Rectal smooth muscle tissue (tissue), 1 donor: ENCODE results near the gene MIDN.

Experiments
- H3K27ac ChIP-seq: one replicate; pipeline ENCODE4 v1.7.0; 2013; ENCODE audit warnings: low read depth, low read length, inconsistent platforms
- H3K27me3 ChIP-seq: one replicate; pipeline ENCODE4 v1.7.0; 2013; ENCODE audit warnings: low read length; ENCODE audit not compliant: control insufficient read depth, insufficient read depth
- H3K36me3 ChIP-seq: one replicate; pipeline ENCODE4 v1.7.0; 2013; ENCODE audit warnings: low read length; ENCODE audit not compliant: control insufficient read depth, insufficient read depth
- H3K4me1 ChIP-seq: one replicate; pipeline ENCODE4 v1.7.0; 2013; ENCODE audit warnings: low read length; ENCODE audit not compliant: control insufficient read depth, insufficient read depth
- H3K4me3 ChIP-seq: one replicate; pipeline ENCODE4 v1.7.0; 2013; ENCODE audit warnings: low read length
- H3K9ac ChIP-seq: one replicate; pipeline ENCODE4 v1.7.0; 2013; ENCODE audit warnings: low read length

The MIDN gene

GRCh38 chr19:1271528-1272422 is 23.4 kb downstream of the MIDN start:
- Histone ChIP-seq H3K4me1 (peaks cover 72% of the 10 kb centered on the region), H3K36me3 (peaks cover 30% of the 10 kb centered on the region), H3K9ac (no peak overlapping the region), H3K27ac (peak overlapping the region; percentile 99), H3K4me3 (peak overlapping the region; percentile 97), H3K27me3 (no peaks in the 10 kb centered on the region)

DNA sequence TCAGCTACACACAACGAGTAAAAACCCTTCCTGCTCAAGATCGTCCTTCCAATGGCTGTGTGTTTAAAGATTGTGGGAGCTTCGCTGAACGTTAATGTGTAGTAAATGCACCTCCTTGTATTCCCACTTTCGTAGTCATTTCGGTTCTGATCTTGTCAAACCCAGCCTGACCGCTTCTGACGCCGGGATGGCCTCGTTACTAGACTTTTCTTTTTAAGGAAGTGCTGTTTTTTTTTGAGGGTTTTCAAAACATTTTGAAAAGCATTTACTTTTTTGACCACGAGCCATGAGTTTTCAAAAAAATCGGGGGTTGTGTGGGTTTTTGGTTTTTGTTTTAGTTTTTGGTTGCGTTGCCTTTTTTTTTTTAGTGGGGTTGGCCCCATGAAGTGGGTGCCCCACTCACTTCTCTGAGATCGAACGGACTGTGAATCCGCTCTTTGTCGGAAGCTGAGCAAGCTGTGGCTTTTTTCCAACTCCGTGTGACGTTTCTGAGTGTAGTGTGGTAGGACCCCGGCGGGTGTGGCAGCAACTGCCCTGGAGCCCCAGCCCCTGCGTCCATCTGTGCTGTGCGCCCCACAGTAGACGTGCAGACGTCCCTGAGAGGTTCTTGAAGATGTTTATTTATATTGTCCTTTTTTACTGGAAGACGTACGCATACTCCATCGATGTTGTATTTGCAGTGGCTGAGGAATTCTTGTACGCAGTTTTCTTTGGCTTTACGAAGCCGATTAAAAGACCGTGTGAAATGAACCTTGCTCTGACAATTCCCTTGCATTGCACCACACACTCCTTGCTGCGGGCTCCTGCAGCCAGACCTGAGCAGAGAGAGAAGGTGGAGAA is 24.3 kb downstream of the MIDN start:
- H3K4me3 ChIP-seq, result no peak overlapping the region
- H3K27ac ChIP-seq, result peak overlapping the region; percentile 99

GRCh38 chr19:1273263-1274041 is 25.1 kb downstream of the MIDN start:
- no peaks in the 10 kb centered on the region for H3K27me3 ChIP-seq
- H3K27ac ChIP-seq, result peak overlapping the region; percentile 99
- H3K36me3 ChIP-seq, result peaks cover 30% of the 10 kb centered on the region
- H3K4me3 ChIP-seq, result no peak overlapping the region
- H3K9ac ChIP-seq, result no peak overlapping the region
- H3K4me1 ChIP-seq, result peaks cover 59% of the 10 kb centered on the region

More for the DNA sequence above, 24.3 kb downstream of the MIDN start:
- peaks cover 66% of the 10 kb centered on the region for H3K4me1 ChIP-seq
- H3K36me3 ChIP-seq, result peaks cover 30% of the 10 kb centered on the region
- no peaks in the 10 kb centered on the region for H3K27me3 ChIP-seq
- H3K9ac ChIP-seq, result no peak overlapping the region

DNA sequence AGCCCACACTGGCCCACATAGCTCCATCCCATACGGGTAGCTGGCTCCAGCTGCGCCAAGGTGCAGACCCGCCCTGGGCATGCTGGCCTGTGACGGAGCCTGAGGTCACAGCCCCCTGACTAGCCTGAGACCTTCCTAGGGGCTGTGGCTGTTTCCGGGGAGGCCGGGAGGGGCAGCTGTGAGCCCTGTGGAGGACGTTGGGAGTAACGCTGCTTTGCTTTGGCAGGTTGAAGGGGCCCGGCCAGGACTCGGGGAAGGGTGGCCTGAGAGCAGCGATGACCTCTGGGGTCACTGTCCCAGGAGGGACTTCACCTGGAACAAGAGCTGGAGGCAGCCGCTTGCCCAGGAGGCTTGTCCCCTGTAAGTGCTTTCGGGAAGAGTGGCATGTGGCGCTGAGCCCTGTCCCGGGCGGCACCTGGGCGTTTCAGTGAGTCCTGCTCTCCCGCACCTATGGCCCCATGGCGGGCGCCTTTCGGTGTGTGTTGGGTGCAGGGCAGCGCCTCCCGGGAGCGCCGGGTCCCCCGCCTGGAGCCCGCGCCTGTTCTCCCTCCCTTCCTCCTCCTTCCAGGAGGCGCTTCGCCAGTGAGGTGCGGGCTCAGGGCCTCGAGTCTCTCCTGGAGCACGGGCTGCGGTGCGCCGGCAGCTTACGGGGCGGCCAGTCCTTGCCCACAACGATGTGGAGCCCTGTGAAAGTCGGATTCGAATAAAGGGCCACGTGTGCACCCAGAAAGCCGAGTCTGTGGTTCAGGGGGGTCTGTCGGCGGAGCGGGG is 25.9 kb downstream of the MIDN start:
- peaks cover 35% of the 10 kb centered on the region for H3K36me3 ChIP-seq
- peak overlapping the region; percentile 29 for H3K4me3 ChIP-seq

DNA sequence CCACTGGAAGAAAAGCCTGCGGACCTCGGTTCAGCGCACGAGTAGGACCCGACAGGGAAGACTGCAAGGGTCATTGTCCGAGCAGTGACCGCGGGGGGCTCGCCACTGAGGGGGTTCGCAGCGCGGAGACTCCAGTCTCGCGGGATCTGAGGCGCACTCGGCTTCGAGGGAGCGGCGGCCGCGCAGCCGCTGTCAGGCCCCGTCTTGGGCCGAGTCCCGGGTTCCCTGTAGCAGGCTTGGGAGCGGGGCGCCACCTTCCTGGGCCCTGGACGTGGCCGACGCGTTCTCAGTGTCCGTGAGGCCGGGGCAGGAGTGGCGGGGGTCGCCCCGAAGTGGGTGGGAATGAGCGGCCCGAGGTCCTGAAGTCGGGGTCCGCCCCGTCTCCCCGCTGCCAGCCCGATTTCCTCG is 26.5 kb downstream of the MIDN start:
- H3K4me3 ChIP-seq, result peak overlapping the region; percentile 29
- peaks cover 55% of the 10 kb centered on the region for H3K4me1 ChIP-seq
- peaks cover 35% of the 10 kb centered on the region for H3K36me3 ChIP-seq
- H3K27me3 ChIP-seq, result no peaks in the 10 kb centered on the region
- peak overlapping the region; percentile 99 for H3K27ac ChIP-seq
- no peak overlapping the region for H3K9ac ChIP-seq

More for the DNA sequence above, 25.9 kb downstream of the MIDN start:
- no peaks in the 10 kb centered on the region for H3K27me3 ChIP-seq
- no peak overlapping the region for H3K9ac ChIP-seq
- peak overlapping the region; percentile 99 for H3K27ac ChIP-seq
- H3K4me1 ChIP-seq, result peaks cover 55% of the 10 kb centered on the region

DNA sequence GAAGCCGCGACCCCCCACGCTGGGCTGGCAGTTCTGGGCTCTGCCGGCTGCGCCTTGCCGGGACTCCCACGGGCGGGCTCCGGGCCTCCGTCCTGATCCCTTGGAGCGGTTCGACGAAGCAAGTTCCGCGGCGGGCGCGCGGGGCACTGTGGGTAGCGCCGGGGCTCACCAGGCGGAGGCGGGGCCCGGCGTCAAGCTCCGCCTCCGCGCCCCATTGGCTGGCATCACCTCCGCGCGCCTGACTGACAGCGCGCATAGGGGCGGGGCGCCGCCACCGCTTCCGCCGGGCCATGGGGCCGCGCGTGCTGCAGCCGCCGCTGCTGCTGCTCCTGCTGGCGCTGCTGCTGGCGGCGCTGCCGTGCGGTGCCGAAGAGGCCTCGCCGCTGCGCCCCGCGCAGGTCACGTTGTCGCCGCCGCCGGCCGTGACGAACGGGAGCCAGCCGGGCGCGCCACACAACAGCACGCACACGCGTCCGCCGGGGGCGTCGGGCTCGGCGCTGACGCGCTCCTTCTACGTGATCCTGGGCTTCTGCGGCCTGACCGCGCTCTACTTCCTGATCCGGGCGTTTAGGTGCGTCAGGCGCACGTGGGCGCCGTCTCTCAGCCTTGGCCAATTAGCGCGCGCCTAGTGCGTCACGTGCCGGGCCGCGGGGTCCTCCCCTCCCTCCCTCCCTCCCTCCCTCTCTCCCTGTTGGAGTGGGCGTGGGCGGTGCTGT is 27.0 kb downstream of the MIDN start, which contains the start of gene FAM174C:
FAM174C (plus strand) TSS at position 271 of the 716 bp plus-strand sequence; CDS start at position 291, 20 bp downstream.
- Histone ChIP-seq H3K9ac (peak within 1 kb of the TSS; percentile 79), H3K4me1 (peaks cover 51% of the 10 kb centered on the region), H3K27me3 (no peaks in the 10 kb centered on the region), H3K36me3 (peaks cover 35% of the 10 kb centered on the region), H3K4me3 (peak within 1 kb of the TSS; percentile 81), H3K27ac (peak within 1 kb of the TSS; percentile 99)

DNA sequence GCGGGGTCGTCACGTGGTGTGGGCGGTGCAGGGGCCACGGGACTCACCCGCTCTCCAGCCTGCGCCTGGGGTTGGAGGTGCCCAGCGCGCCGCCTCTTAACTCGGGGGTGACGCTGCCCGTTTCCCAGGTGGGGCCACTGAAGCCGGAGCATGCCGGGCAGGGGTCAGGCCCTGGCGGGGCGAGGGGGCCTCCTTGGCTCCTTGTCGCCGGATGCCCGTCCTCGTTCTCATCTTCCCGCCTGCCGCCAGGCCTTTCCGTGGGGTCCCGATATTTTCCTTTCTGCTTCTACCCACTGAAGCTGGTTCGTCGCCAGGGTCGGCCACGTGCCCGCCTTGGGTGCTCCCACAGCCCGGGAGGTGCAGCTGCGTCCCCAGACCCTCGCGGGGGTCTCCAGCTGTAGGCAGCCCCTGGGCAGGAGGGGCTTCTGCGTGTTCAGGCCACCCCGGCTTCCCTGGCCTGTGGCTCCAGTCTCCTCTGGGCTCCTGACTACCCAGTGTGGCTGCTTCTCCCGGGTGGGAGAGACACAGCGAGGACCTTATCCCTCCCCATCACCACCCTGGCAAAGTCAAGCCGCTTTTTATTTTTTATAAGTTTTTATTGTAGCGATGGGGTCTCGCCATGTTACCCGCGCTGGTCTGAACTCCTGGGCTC is 27.7 kb downstream of the MIDN start:
- peak overlapping the region; percentile 79 for H3K9ac ChIP-seq
- H3K4me3 ChIP-seq, result peak overlapping the region; percentile 81
- H3K27ac ChIP-seq, result peak overlapping the region; percentile 99
- H3K36me3 ChIP-seq, result peaks cover 30% of the 10 kb centered on the region
- H3K4me1 ChIP-seq, result peaks cover 44% of the 10 kb centered on the region
- H3K27me3 ChIP-seq, result no peaks in the 10 kb centered on the region

GRCh38 chr19:1276628-1277022 is 28.2 kb downstream of the MIDN start:
- Histone ChIP-seq H3K27ac (no peak overlapping the region), H3K4me1 (peaks cover 39% of the 10 kb centered on the region), H3K27me3 (no peaks in the 10 kb centered on the region), H3K4me3 (peak overlapping the region; percentile 81), H3K36me3 (peaks cover 27% of the 10 kb centered on the region), H3K9ac (no peak overlapping the region)

DNA sequence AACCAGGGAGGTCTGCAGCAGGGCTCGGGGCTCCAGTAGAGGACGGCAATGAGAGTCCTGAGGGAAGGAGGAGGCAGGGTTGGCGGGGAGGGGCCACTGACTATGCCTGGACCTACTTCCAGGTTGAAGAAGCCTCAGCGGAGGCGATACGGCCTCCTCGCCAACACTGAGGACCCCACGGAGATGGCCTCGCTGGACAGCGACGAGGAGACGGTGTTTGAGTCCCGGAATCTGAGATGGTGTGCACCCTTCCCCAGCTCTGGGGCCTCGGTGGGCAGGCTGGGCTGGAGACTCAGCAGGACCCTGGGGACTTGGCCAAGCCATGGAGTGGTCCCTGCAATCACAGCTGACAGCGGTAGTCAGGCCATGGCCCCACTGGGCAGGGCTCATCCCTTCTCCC is 28.7 kb downstream of the MIDN start:
- no peak overlapping the region for H3K4me3 ChIP-seq
- H3K36me3 ChIP-seq, result peaks cover 25% of the 10 kb centered on the region
- peaks cover 35% of the 10 kb centered on the region for H3K4me1 ChIP-seq
- H3K9ac ChIP-seq, result no peak overlapping the region
- H3K27me3 ChIP-seq, result peaks cover 3% of the 10 kb centered on the region
- H3K27ac ChIP-seq, result no peak overlapping the region

DNA sequence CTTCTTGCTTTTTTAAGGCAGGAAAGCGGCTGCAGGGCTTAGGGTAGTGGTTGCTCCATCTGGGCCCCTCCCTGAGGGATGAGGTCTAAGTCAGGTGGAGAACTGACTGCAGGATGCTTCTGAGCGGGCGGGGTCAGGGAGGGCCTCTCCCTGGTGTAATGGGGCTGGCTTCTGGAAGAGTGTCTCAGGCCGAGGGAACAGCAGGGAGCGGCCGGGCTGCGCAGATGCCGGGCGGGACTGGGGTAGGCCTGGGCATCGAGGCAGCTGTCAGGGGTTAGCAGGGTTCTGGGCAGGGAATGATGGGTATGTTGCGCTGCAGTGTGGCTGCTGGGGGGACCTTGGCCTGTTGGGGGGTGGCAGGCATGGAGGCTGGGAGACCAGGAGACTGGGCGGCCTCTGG is 29.7 kb downstream of the MIDN start:
- Histone ChIP-seq H3K9ac (no peak overlapping the region), H3K36me3 (peaks cover 19% of the 10 kb centered on the region), H3K4me1 (peaks cover 25% of the 10 kb centered on the region), H3K27me3 (peaks cover 3% of the 10 kb centered on the region), H3K4me3 (no peak overlapping the region), H3K27ac (no peak overlapping the region)
